K562 (cell line): ENCODE data around the gene UBR7. TPM values are rescaled to one million over a fixed set of nuclear protein-coding genes. Genes with fewer than 3 reads are reported as not detected.

Experiments used
- ARHGAP35 ChIP-seq: fragments of 450-650 bp; IDR thresholded peaks from 2 replicates; pipeline ENCODE4 v1.6.1; 2018; ENCODE audit not compliant: partially characterized antibody
- BHLHE40 ChIP-seq: IDR thresholded peaks from 2 replicates; pipeline ENCODE4 v1.6.1; 2011; ENCODE audit warnings: low read length, improper control_type of control experiment
- CGGBP1 ChIP-seq: fragments of 250-450 bp; sonication (Bioruptor Pico); IDR thresholded peaks from 2 replicates; pipeline ENCODE4 v1.9.0; 2021; ENCODE audit warnings: mild to moderate bottlenecking
- GATA2 ChIP-seq: sonication (generic); formaldehyde crosslinking; IDR thresholded peaks from 2 replicates; pipeline ENCODE4 v1.4.0; 2020; ENCODE audit warnings: mild to moderate bottlenecking, missing genetic modification reagents
- PRDM10 ChIP-seq: fragments of 450-650 bp; IDR thresholded peaks from 2 replicates; pipeline ENCODE4 v1.6.1; 2018; ENCODE audit not compliant: partially characterized antibody
- SNRNP70 ChIP-seq: fragments of 200-400 bp; formaldehyde crosslinking; optimal IDR thresholded peaks from 2 replicates; pipeline ENCODE3; 2017; ENCODE audit warnings: low read depth, low read length
- THAP7 ChIP-seq: fragments of 250-450 bp; sonication (Bioruptor Pico); IDR thresholded peaks from 2 replicates; pipeline ENCODE4 v1.5.0; 2021
- polyA plus RNA-seq, 8 experiments: library from polyadenylated mRNA; depleted of rRNA in 4 of 8; stranded (reverse) in 5 of 8; unstranded in 3 of 8; fragments of >200 nt; fragmentation: Nextera tagmentation in 2 of 8; fragmentation: Illumina TruSeq in 1 of 8; extraction: Ambion mirVana in 2 of 8; extraction: Trizol in 1 of 8; gene quantifications; 2 replicates each; pipeline versions ENCODE4 v1.2.1 to v1.2.3, GENCODE V29; 2011 to 2014; ENCODE audit warnings: inconsistent platforms in 1 of 8, missing spikeins in 1 of 8
- total RNA-seq, 7 experiments: library from RNA; depleted of rRNA in 6 of 7; stranded (reverse); fragments of >200 nt in 6 of 7; fragmentation: Illumina TruSeq in 2 of 7; extraction: Trizol in 2 of 7; gene quantifications; 2 replicates each; pipeline versions ENCODE4 v1.2.1 to v1.2.3, GENCODE V29; 2011 to 2021; ENCODE audit warnings: low replicate concordance in 1 of 7

The UBR7 gene
- total and polyA plus RNA-seq, 9 of the 15 experiments (the other 6 are each of a cell fraction or from before 2014, with no cell fraction given): 12.5 to 63.0 (median 34.4) TPM

GRCh38 chr14:93234798-93235197 is 27.7 kb downstream of the UBR7 start (continued):
- TF ChIP-seq PRDM10: no peak
- TF ChIP-seq CGGBP1: no peak
- no peak for TF ChIP-seq GATA2 (CRISPR knock-in tag)
- no peak for TF ChIP-seq ARHGAP35
- TF ChIP-seq THAP7 (CRISPR knock-in tag): no peak
- no peak for TF ChIP-seq BHLHE40
- no peak for TF ChIP-seq SNRNP70
